ENCODE data around the gene ST6GALNAC6. TPM values are rescaled to one million over a fixed set of nuclear protein-coding genes. Genes with fewer than 3 reads are reported as not detected.
A peak's percentile ranks its signal among the peaks of the same experiment; 100 is the strongest.
"Not testable (repeated sequence)": the region's sequence is repeated elsewhere in the genome, so short reads cannot be mapped to it uniquely, and the experiment has no call there.

Gene ST6GALNAC6
- total and polyA plus RNA-seq, 12 donors = 32.8 to 52.0 (median 42.5) TPM

GRCh38 chr9:127846443-127847177 is 52.8 kb downstream of the ST6GALNAC6 start:
- Histone ChIP-seq H3K9me3 (peaks cover 0 to 20% (median 0%) of the 10 kb centered on the region in 11 donors), H3K4me1 (peaks cover 12 to 97% (median 61%) of the 10 kb centered on the region in 9 donors), H3K4me3 (peak overlapping the region in 9 of 10 donors; percentile 4 to 90 (median 73)), H3K27me3 (no peaks in the 10 kb centered on the region), H3K36me3 (peaks cover 0 to 76% (median 29%) of the 10 kb centered on the region in 9 donors), H3K27ac (peak overlapping the region; percentile 61 to 99 (median 94))
- 42 to 46% methylated on average over 18 of the region's 18 CpGs for WGBS, 2 donors
- DNase-seq (peak; percentile 67 to 76), ATAC-seq (peak; percentile 20 to 71 (median 63))
- no peak for TF ChIP-seq CTCF (IDR thresholded peaks at IDR 0.05)
- intact Hi-C loops (cut with DNase I) = no loop called here

GRCh38 chr9:127845619-127846018 is 53.8 kb downstream of the ST6GALNAC6 start:
- 90 to 92% methylated on average over 4 of the region's 4 CpGs for WGBS, 2 donors
- H3K27me3 ChIP-seq, DNase-seq, ATAC-seq: not testable (repeated sequence)
- intact Hi-C loops (cut with DNase I) = loop anchor here in 1 of 10 donors (2.0 kb wide), 1 partner anchor 13 kb away; no protein-coding TSS in a partner anchor
- H3K36me3 ChIP-seq = peaks cover 0 to 76% (median 34%) of the 10 kb centered on the region in 9 donors
- H3K4me1 ChIP-seq = peaks cover 11 to 97% (median 61%) of the 10 kb centered on the region in 9 donors
- peaks cover 0 to 20% (median 0%) of the 10 kb centered on the region in 11 donors for H3K9me3 ChIP-seq
- H3K4me3 ChIP-seq = peak overlapping the region in 8 of 10 donors; percentile 32 to 90 (median 75)
- H3K27ac ChIP-seq = peak overlapping the region; percentile 61 to 99 (median 94)

GRCh38 chr9:127844821-127845359 is 54.5 kb downstream of the ST6GALNAC6 start:
- WGBS, 2 donors = 37 to 57% methylated on average over 16 of the region's 16 CpGs
- ATAC-seq (peak; percentile 48 to 69 (median 66)), DNase-seq (peak; percentile 61 to 74)
- TF ChIP-seq CTCF (IDR thresholded peaks at IDR 0.05) = no peak
- intact Hi-C loops (cut with DNase I) = loop anchor here in 1 of 10 donors (2.0 kb wide), 1 partner anchor 14 kb away; no protein-coding TSS in a partner anchor
- Histone ChIP-seq H3K27ac (peak overlapping the region; percentile 61 to 99 (median 94)), H3K4me1 (peaks cover 13 to 100% (median 63%) of the 10 kb centered on the region in 9 donors), H3K27me3 (no peaks in the 10 kb centered on the region), H3K9me3 (peaks cover 0 to 16% (median 0%) of the 10 kb centered on the region in 11 donors), H3K36me3 (peaks cover 0 to 76% (median 27%) of the 10 kb centered on the region in 9 donors), H3K4me3 (peak overlapping the region in 6 of 10 donors; percentile 11 to 90 (median 75))

GRCh38 chr9:127841087-127841835 is 58.1 kb downstream of the ST6GALNAC6 start:
- peak overlapping the region in 9 of 10 donors; percentile 23 to 99 (median 89) for H3K27ac ChIP-seq
- peaks cover 32 to 100% (median 80%) of the 10 kb centered on the region in 9 donors for H3K4me1 ChIP-seq
- intact Hi-C loops (cut with DNase I) = no loop called here
- no peaks in the 10 kb centered on the region for H3K27me3 ChIP-seq
- DNase-seq (no peak), ATAC-seq (no peak)
- no peak for TF ChIP-seq CTCF (IDR thresholded peaks at IDR 0.05)
- H3K36me3 ChIP-seq = peaks cover 0 to 84% (median 20%) of the 10 kb centered on the region in 9 donors
- no peak overlapping the region for H3K4me3 ChIP-seq
- no peaks in the 10 kb centered on the region for H3K9me3 ChIP-seq
- WGBS, 2 donors = 70 to 74% methylated on average over 15 of the region's 15 CpGs
